SK-N-SH treated with all-trans-retinoic acid at 6 μM for 48 hours (cell line): ENCODE results near the gene TPRG1L.

ENCODE experiments used
- ATAC-seq: fragments of 200-7000 bp; cut with Tn5 transposase; 3 replicates; pipeline ENCODE4 v1.9.1; 2020; ENCODE audit warnings: mild to moderate bottlenecking, moderate library complexity
- ARNTL ChIP-seq: fragments of 450-650 bp; formaldehyde crosslinking; IDR thresholded peaks from 2 replicates; pipeline ENCODE4 v1.5.0; 2020; ENCODE audit warnings: low read depth, mild to moderate bottlenecking, moderate library complexity, borderline replicate concordance
- BACH2 ChIP-seq: fragments of 250-450 bp; sonication (Bioruptor Pico); IDR thresholded peaks from 2 replicates; pipeline ENCODE4 v1.9.0; 2021; ENCODE audit warnings: mild to moderate bottlenecking, borderline replicate concordance
- CREB5 ChIP-seq: fragments of 250-450 bp; sonication (Bioruptor Pico); IDR thresholded peaks from 2 replicates; pipeline ENCODE4 v1.5.1; 2020; ENCODE audit warnings: low read depth, mild to moderate bottlenecking, moderate library complexity
- CSDC2 ChIP-seq: fragments of 250-450 bp; sonication (Bioruptor Pico); IDR thresholded peaks from 2 replicates; pipeline ENCODE4 v1.5.0; 2020; ENCODE audit warnings: mild to moderate bottlenecking, moderate library complexity
- CSRNP3 ChIP-seq: fragments of 250-450 bp; sonication (Bioruptor Pico); IDR thresholded peaks from 2 replicates; pipeline ENCODE4 v1.5.1; 2021; ENCODE audit warnings: mild to moderate bottlenecking, moderate library complexity
- GLIS3 ChIP-seq: fragments of 250-450 bp; sonication (Bioruptor Pico); IDR thresholded peaks from 2 replicates; pipeline ENCODE4 v1.5.0; 2020; ENCODE audit warnings: mild to moderate bottlenecking, moderate library complexity
- ISL1 ChIP-seq: fragments of 250-450 bp; sonication (Bioruptor Pico); IDR thresholded peaks from 2 replicates; pipeline ENCODE4 v2.1.2; 2022; ENCODE audit warnings: mild to moderate bottlenecking, moderate library complexity
- OSR1 ChIP-seq: fragments of 250-450 bp; sonication (Bioruptor Pico); IDR thresholded peaks from 2 replicates; pipeline ENCODE4 v1.8.0; 2022; ENCODE audit warnings: moderate library complexity, mild to moderate bottlenecking, inconsistent platforms
- PATZ1 ChIP-seq: fragments of 250-450 bp; sonication (Bioruptor Pico); IDR thresholded peaks from 2 replicates; pipeline ENCODE4 v1.8.0; 2020; ENCODE audit warnings: mild to moderate bottlenecking, moderate library complexity, borderline replicate concordance
- POU6F1 ChIP-seq: fragments of 250-450 bp; sonication (Bioruptor Pico); IDR thresholded peaks from 2 replicates; pipeline ENCODE4 v1.8.0; 2021; ENCODE audit warnings: low read depth, mild to moderate bottlenecking, moderate library complexity, borderline replicate concordance
- PPARA ChIP-seq: fragments of 250-450 bp; sonication (Bioruptor Pico); IDR thresholded peaks from 2 replicates; pipeline ENCODE4 v1.5.0; 2020; ENCODE audit warnings: mild to moderate bottlenecking, borderline replicate concordance
- SNAI2 ChIP-seq: fragments of 250-450 bp; sonication (Bioruptor Pico); IDR thresholded peaks from 2 replicates; pipeline ENCODE4 v1.5.0; 2020; ENCODE audit warnings: mild to moderate bottlenecking, moderate library complexity
- TCF4 ChIP-seq: fragments of 250-450 bp; sonication (Bioruptor Pico); IDR thresholded peaks from 2 replicates; pipeline ENCODE4 v1.8.0; 2021; ENCODE audit warnings: mild to moderate bottlenecking, moderate library complexity, borderline replicate concordance
- TOX ChIP-seq: fragments of 250-450 bp; sonication (Bioruptor Pico); IDR thresholded peaks from 2 replicates; pipeline ENCODE4 v1.8.0; 2021; ENCODE audit warnings: mild to moderate bottlenecking, moderate library complexity, borderline replicate concordance
- TSHZ2 ChIP-seq: fragments of 250-450 bp; sonication (Bioruptor Pico); IDR thresholded peaks from 2 replicates; pipeline ENCODE4 v1.5.0; 2020; ENCODE audit warnings: mild to moderate bottlenecking, moderate library complexity
- ZC3H10 ChIP-seq: fragments of 250-450 bp; sonication (Bioruptor Pico); IDR thresholded peaks from 2 replicates; pipeline ENCODE4 v1.5.1; 2021; ENCODE audit warnings: mild to moderate bottlenecking, moderate library complexity
- ZFP3 ChIP-seq: fragments of 250-450 bp; sonication (Bioruptor Pico); IDR thresholded peaks from 2 replicates; pipeline ENCODE4 v1.5.0; 2020; ENCODE audit warnings: mild to moderate bottlenecking, moderate library complexity
- ZFP30 ChIP-seq: fragments of 450-650 bp; formaldehyde crosslinking; IDR thresholded peaks from 2 replicates; pipeline ENCODE4 v1.5.0; 2022; ENCODE audit warnings: mild to moderate bottlenecking, moderate library complexity
- ZNF70 ChIP-seq: fragments of 450-650 bp; formaldehyde crosslinking; IDR thresholded peaks from 2 replicates; pipeline ENCODE4 v1.5.0; 2020; ENCODE audit warnings: mild to moderate bottlenecking, moderate library complexity
- ZNF8 ChIP-seq: fragments of 450-650 bp; formaldehyde crosslinking; IDR thresholded peaks from 2 replicates; pipeline ENCODE4 v1.5.0; 2020; ENCODE audit warnings: mild to moderate bottlenecking, moderate library complexity

The TPRG1L gene

GRCh38 chr1:3633344-3634058, 8.7 kb downstream of the TPRG1L start:
- TF ChIP-seq ZC3H10 = no peak
- no peak for TF ChIP-seq SNAI2 (CRISPR knock-in tag)
- TF ChIP-seq TCF4 (CRISPR knock-in tag) = no peak
- TF ChIP-seq OSR1 (CRISPR knock-in tag) = no peak
- no peak for TF ChIP-seq CSRNP3 (CRISPR knock-in tag)
- no peak for TF ChIP-seq ZFP3 (CRISPR knock-in tag)
- no peak for TF ChIP-seq TOX (CRISPR knock-in tag)
- TF ChIP-seq PPARA (CRISPR knock-in tag) = no peak
- TF ChIP-seq PATZ1 (CRISPR knock-in tag) = no peak
- TF ChIP-seq CSDC2 = no peak
- TF ChIP-seq ZFP30 (CRISPR knock-in tag) = no peak
- no peak for TF ChIP-seq CREB5 (CRISPR knock-in tag)
- no peak for TF ChIP-seq POU6F1 (CRISPR knock-in tag)
- TF ChIP-seq ISL1 (CRISPR knock-in tag) = no peak
- TF ChIP-seq ARNTL = no peak
- no peak for TF ChIP-seq GLIS3
- no peak for TF ChIP-seq ZNF70 (CRISPR knock-in tag)
- no peak for TF ChIP-seq ZNF8 (CRISPR knock-in tag)
- ATAC-seq = no peak

- no peak for TF ChIP-seq ZFP3 (CRISPR knock-in tag)
- TF ChIP-seq PATZ1 (CRISPR knock-in tag) = no peak
- no peak for TF ChIP-seq SNAI2 (CRISPR knock-in tag)
- TF ChIP-seq TSHZ2 (CRISPR knock-in tag) = no peak
- no peak for TF ChIP-seq TCF4 (CRISPR knock-in tag)
- no peak for TF ChIP-seq ISL1 (CRISPR knock-in tag)
- TF ChIP-seq ARNTL = no peak
- no peak for TF ChIP-seq ZC3H10
- TF ChIP-seq BACH2 (CRISPR knock-in tag) = no peak
- TF ChIP-seq CSDC2 = no peak
- TF ChIP-seq ZFP30 (CRISPR knock-in tag) = no peak
- ATAC-seq = no peak
Observed at GRCh38 chr1:3634059-3634800, 9.4 kb downstream of the TPRG1L start.
